HepG2 (cell line): ENCODE results near the gene RRM2. TPM values are rescaled to one million over a fixed set of nuclear protein-coding genes. Genes with fewer than 3 reads are reported as not detected.

Source experiments
- CHD2 ChIP-seq: IDR thresholded peaks from 2 replicates; pipeline ENCODE4 v1.6.1; 2011; ENCODE audit warnings: low read depth, low read length, improper control_type of control experiment
- GABPA ChIP-seq, 2 experiments: IDR thresholded peaks; 2 replicates each; pipeline ENCODE4 v1.6.1; 2011 to 2016; ENCODE audit warnings: low read depth in 2 of 2, low read length in 1 of 2, missing biosample characterization in 1 of 2, missing genetic modification characterization in 1 of 2
- GATAD1 ChIP-seq: IDR thresholded peaks from 2 replicates; pipeline ENCODE4 v1.6.1; 2016; ENCODE audit warnings: missing genetic modification reagents, missing compliant biosample characterization
- MXI1 ChIP-seq: IDR thresholded peaks from 3 replicates; pipeline ENCODE4 v1.6.1; 2012; ENCODE audit warnings: low read depth, low read length, inconsistent platforms, borderline replicate concordance
- PRDM10 ChIP-seq: sonication (generic); formaldehyde crosslinking; IDR thresholded peaks from 2 replicates; pipeline ENCODE4 v1.4.0; 2020; ENCODE audit warnings: low read depth, missing genetic modification reagents
- SIN3B ChIP-seq: fragments of 150-350 bp; IDR thresholded peaks from 2 replicates; pipeline ENCODE4 v1.6.1; 2014; ENCODE audit warnings: low read length
- SMYD3 ChIP-seq: sonication (generic); formaldehyde crosslinking; IDR thresholded peaks from 2 replicates; pipeline ENCODE4 v1.8.1; 2023; ENCODE audit warnings: mild to moderate bottlenecking, missing genetic modification reagents
- ZBTB25 ChIP-seq: IDR thresholded peaks from 2 replicates; pipeline ENCODE4 v1.6.1; 2018; ENCODE audit warnings: missing genetic modification reagents
- ZNF407 ChIP-seq: sonication (generic); formaldehyde crosslinking; IDR thresholded peaks from one replicate; pipeline ENCODE4 v1.5.1; 2020; ENCODE audit warnings: mild to moderate bottlenecking, missing genetic modification reagents; ENCODE audit errors: not compliant biosample characterization
- ZNF768 ChIP-seq: sonication (generic); formaldehyde crosslinking; IDR thresholded peaks from 2 replicates; pipeline ENCODE4 v1.4.0; 2020; ENCODE audit warnings: missing genetic modification reagents
- ZXDC ChIP-seq: sonication (generic); formaldehyde crosslinking; IDR thresholded peaks from 2 replicates; pipeline ENCODE4 v1.5.0; 2020; ENCODE audit warnings: mild to moderate bottlenecking, missing genetic modification reagents
- polyA plus RNA-seq, 8 experiments: library from polyadenylated mRNA; depleted of rRNA in 3 of 8; stranded (reverse) in 7 of 8; unstranded in 1 of 8; fragments of >200 nt; fragmentation: Illumina TruSeq in 4 of 8; extraction: Trizol in 4 of 8; gene quantifications; 2 replicates each; pipeline versions ENCODE4 v1.2.1 to v1.2.3, GENCODE V29; 2011 to 2016; ENCODE audit warnings: low read depth in 4 of 8, missing spikeins in 1 of 8, mixed read lengths in 1 of 8; ENCODE audit not compliant: insufficient read depth in 1 of 8
- total RNA-seq, 5 experiments: library from RNA; depleted of rRNA; stranded (reverse); fragments of >200 nt; fragmentation: Illumina TruSeq; extraction: Trizol; gene quantifications; 2 replicates each; pipeline ENCODE4 v1.2.3, GENCODE V29; 2016; ENCODE audit warnings: low read depth in 1 of 5

Gene RRM2
- total and polyA plus RNA-seq, 2 of the 13 experiments (the other 11 are each of a cell fraction or from before 2014, with no cell fraction given), result 31.3 to 150 TPM

- TF ChIP-seq PRDM10 (CRISPR knock-in tag), result peak; percentile 83
- TF ChIP-seq ZNF407 (CRISPR knock-in tag), result peak; percentile 94
- TF ChIP-seq GATAD1, result peak; percentile 77
- peak; percentile 90; the same call in 1 of the 2 replicates for TF ChIP-seq ZBTB25 (CRISPR knock-in tag)
- TF ChIP-seq CHD2, result peak; percentile 19; the same call in 1 of the 2 replicates
- TF ChIP-seq MXI1, result peak; percentile 92; the same call in 1 of the 3 replicates
- TF ChIP-seq ZNF768, result peak; percentile 41; the same call in 1 of the 2 replicates
- 0 out of 2 replicates have a peak, but pooled peaks have one; percentile 11 for TF ChIP-seq ZXDC (CRISPR knock-in tag)
- TF ChIP-seq GABPA (IDR thresholded peaks at IDR 0.05; ENCODE audit: low read depth, low read length), result peak; percentile 69
- peak; percentile 89 for TF ChIP-seq GABPA (CRISPR knock-in tag; IDR thresholded peaks at IDR 0.05; ENCODE audit: low read depth)
- no peak for TF ChIP-seq SIN3B
- peak; percentile 86 for TF ChIP-seq SMYD3 (CRISPR knock-in tag)
These were observed 2.2 kb upstream of the RRM2 start (continued) for GRCh38 chr2:10120158-10120876.
